Effector memory CD8-positive, alpha-beta T cell (primary cell): ENCODE results near the gene DHX8.
A peak's percentile ranks its signal among the peaks of the same experiment; 100 is the strongest.
"Not testable (repeated sequence)": the region's sequence is repeated elsewhere in the genome, so short reads cannot be mapped to it uniquely, and the experiment has no call there.

ENCODE experiments used
- ATAC-seq: fragments of 150-1000 bp; cut with Tn5 transposase; replicated peaks from 2 replicates; pipeline ENCODE4 v1.10.0; 2021; ENCODE audit warnings: mild to moderate bottlenecking, moderate library complexity
- DNase-seq, 3 experiments: peaks; one replicate each; pipeline ENCODE4 v3.0.0; 2021
- H3K27ac Mint-ChIP-seq, 2 donors: one replicate each; pipeline ENCODE4 v1.8.0; 2022; ENCODE audit warnings: mild to moderate bottlenecking in 2 of 2, mixed read lengths in 2 of 2, moderate library complexity in 2 of 2
- H3K27me3 Mint-ChIP-seq, 2 donors: one replicate each; pipeline ENCODE4 v1.8.0; 2022; ENCODE audit warnings: mixed read lengths in 2 of 2
- H3K36me3 Mint-ChIP-seq: one replicate; pipeline ENCODE4 v1.8.0; 2022; ENCODE audit warnings: mild to moderate bottlenecking, moderate library complexity, mixed read lengths; ENCODE audit not compliant: insufficient read depth
- H3K4me1 Mint-ChIP-seq, 2 donors: one replicate each; pipeline ENCODE4 v1.8.0; 2022; ENCODE audit warnings: low read depth in 2 of 2, mixed read lengths in 2 of 2
- H3K4me3 Mint-ChIP-seq, 2 donors: one replicate each; pipeline ENCODE4 v1.8.0; 2022; ENCODE audit warnings: mild to moderate bottlenecking in 2 of 2, mixed read lengths in 2 of 2, moderate library complexity in 2 of 2
- H3K9me3 Mint-ChIP-seq, 2 donors: one replicate each; pipeline ENCODE4 v1.8.0; 2022; ENCODE audit warnings: mixed read lengths in 2 of 2

The DHX8 gene

DNA sequence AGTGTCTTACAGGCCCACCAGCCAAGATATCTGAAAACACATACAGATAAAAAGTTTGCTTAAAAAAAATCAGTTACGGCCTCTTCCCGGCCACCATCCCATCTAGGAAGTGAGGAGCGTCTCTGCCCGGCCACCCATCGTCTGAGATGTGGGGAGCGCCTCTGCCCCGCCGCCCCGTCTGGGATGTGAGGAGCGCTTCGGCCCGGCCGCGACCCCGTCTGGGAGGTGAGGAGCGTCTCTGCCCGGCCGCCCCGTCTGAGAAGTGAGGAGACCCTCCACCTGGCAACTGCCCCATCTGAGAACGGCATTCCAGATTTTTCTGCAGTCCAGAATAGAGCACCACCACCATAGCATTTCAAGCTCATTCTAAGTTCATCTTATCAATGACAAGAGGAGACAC, 33.0 kb upstream of the DHX8 start:
- H3K27ac Mint-ChIP-seq, ATAC-seq, H3K4me3 Mint-ChIP-seq, H3K36me3 Mint-ChIP-seq, H3K9me3 Mint-ChIP-seq, DNase-seq, H3K4me1 Mint-ChIP-seq: not testable (repeated sequence)
- H3K27me3 Mint-ChIP-seq: peaks cover 43% of the 10 kb centered on the region in 2 donors

- H3K36me3 Mint-ChIP-seq, H3K9me3 Mint-ChIP-seq, H3K4me1 Mint-ChIP-seq, DNase-seq, ATAC-seq, H3K4me3 Mint-ChIP-seq, H3K27ac Mint-ChIP-seq: not testable (repeated sequence)
- H3K27me3 Mint-ChIP-seq: peaks cover 47 to 48% of the 10 kb centered on the region in 2 donors
These were observed 32.0 kb upstream of the DHX8 start for GRCh38 chr17:43451741-43452140.

DNA sequence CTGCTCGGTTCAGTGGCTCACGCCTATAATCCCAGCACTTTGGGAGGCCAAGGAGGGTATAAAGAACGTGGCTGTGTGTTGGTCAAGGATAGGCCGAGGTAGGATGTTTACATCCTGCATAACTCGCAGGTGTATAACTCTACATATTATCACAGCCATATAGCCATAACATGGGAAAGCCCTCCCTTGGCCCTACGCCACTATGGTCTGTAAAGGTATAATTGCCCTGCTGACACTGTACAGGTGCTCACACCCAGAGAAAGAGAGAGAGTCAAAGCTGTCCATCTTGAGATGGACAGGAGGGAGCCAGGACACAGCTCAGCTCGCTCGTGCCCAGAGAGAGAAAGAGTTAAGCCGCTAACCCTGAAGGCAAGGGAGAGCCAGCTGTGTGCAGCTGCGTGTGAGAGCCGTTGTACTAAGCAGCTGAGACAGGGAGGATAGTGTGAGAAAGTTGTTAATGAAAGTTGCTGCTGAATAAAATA, 30.4 kb upstream of the DHX8 start:
- Mint-ChIP-seq H3K4me3 (no peak overlapping the region), H3K27me3 (peaks cover 39 to 45% of the 10 kb centered on the region in 2 donors), H3K4me1 (peaks cover 0 to 3% of the 10 kb centered on the region in 2 donors), H3K9me3 (no peaks in the 10 kb centered on the region), H3K27ac (no peak overlapping the region), H3K36me3 (peaks cover 3% of the 10 kb centered on the region)
- DNase-seq (no peak), ATAC-seq (no peak)

DNA sequence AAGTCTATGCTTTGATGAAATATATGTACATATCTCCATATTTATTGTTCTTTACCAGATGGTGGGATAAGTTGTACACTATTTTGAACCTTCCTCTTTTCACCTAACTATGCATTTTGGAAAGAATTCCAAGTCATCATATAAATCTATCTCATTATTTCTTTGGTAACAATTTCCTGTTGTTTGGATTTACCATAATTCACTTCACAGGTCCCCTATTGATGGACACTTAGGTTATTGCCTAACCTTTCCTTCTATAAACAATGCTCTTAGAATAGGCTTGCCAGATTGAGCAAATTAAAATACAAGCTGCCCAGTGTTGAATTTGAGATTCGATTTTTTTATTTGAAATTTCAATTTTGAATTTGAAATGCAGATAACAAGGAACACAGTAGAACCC, 28.9 kb upstream of the DHX8 start:
- ATAC-seq: no peak
- H3K36me3 Mint-ChIP-seq: peaks cover 3% of the 10 kb centered on the region
- H3K4me1 Mint-ChIP-seq: peaks cover 0 to 3% of the 10 kb centered on the region in 2 donors

GRCh38 chr17:43456029-43456428, 27.7 kb upstream of the DHX8 start:
- peaks cover 0 to 3% of the 10 kb centered on the region in 2 donors for H3K4me1 Mint-ChIP-seq

More for the DNA sequence above, 28.9 kb upstream of the DHX8 start:
- Mint-ChIP-seq H3K27me3 (peaks cover 29 to 33% of the 10 kb centered on the region in 2 donors), H3K4me3 (no peak overlapping the region), H3K27ac (no peak overlapping the region), H3K9me3 (no peaks in the 10 kb centered on the region)
- no peak for DNase-seq

DNA sequence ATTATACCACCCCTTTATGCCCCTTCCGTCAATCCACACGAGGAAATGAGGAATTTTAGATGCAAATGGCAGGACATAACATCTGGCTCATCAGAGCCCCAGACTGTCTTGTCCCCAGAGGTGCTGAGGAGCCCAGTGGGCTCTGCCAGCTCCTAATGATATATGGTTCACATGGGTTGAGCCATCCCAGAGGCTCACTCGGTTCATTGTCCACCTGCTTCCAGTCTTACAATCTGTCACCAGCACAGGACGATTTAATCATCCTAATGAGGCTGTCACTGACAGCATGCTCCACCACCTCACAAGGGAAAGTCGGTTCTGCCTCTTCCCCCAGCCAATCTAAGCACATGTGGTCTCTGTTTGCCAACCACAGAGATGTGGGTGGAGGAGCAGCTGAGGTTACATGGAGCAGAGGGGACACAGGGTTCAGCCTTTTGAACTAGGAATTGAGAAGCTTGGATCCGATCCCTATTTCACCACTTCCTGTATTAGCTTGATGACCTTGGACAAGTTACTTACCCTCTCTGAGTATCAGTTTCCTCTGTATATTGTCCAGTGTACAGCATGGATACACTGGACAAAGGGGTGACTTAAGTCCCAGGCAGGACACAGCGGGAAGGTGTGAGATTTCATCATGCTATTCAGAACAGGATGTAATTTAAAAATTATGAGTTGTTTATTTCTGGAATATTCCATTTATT, 27.0 kb upstream of the DHX8 start:
- Mint-ChIP-seq H3K27me3 (peaks cover 29 to 42% of the 10 kb centered on the region in 2 donors), H3K36me3 (peaks cover 3% of the 10 kb centered on the region), H3K9me3 (no peaks in the 10 kb centered on the region), H3K27ac (peak overlapping the region in 1 of 2 donors; percentile 81), H3K4me1 (peaks cover 0 to 3% of the 10 kb centered on the region in 2 donors), H3K4me3 (no peak overlapping the region)
- no peak for DNase-seq
- ATAC-seq: no peak

More at GRCh38 chr17:43456029-43456428, 27.7 kb upstream of the DHX8 start:
- DNase-seq (no peak), ATAC-seq (no peak)
- H3K9me3 Mint-ChIP-seq: no peaks in the 10 kb centered on the region
- no peak overlapping the region for H3K27ac Mint-ChIP-seq
- peaks cover 3% of the 10 kb centered on the region for H3K36me3 Mint-ChIP-seq
- no peak overlapping the region for H3K4me3 Mint-ChIP-seq
- peaks cover 29 to 42% of the 10 kb centered on the region in 2 donors for H3K27me3 Mint-ChIP-seq

GRCh38 chr17:43457362-43457692, 26.4 kb upstream of the DHX8 start:
- peaks cover 29 to 42% of the 10 kb centered on the region in 2 donors for H3K27me3 Mint-ChIP-seq
- no peak overlapping the region for H3K4me3 Mint-ChIP-seq
- DNase-seq (no peak), ATAC-seq (no peak)
- H3K27ac Mint-ChIP-seq: no peak overlapping the region
- peaks cover 3% of the 10 kb centered on the region for H3K36me3 Mint-ChIP-seq
- H3K4me1 Mint-ChIP-seq: peaks cover 0 to 3% of the 10 kb centered on the region in 2 donors
- H3K9me3 Mint-ChIP-seq: no peaks in the 10 kb centered on the region

GRCh38 chr17:43459878-43460277, 23.9 kb upstream of the DHX8 start:
- H3K4me3 Mint-ChIP-seq, ATAC-seq, H3K4me1 Mint-ChIP-seq, H3K27ac Mint-ChIP-seq, DNase-seq, H3K36me3 Mint-ChIP-seq, H3K9me3 Mint-ChIP-seq: not testable (repeated sequence)
- peaks cover 27 to 41% of the 10 kb centered on the region in 2 donors for H3K27me3 Mint-ChIP-seq

- H3K27me3 Mint-ChIP-seq: peaks cover 17 to 46% of the 10 kb centered on the region in 2 donors
- no peak for DNase-seq
- no peak overlapping the region for H3K4me3 Mint-ChIP-seq
- peaks cover 0 to 3% of the 10 kb centered on the region in 2 donors for H3K4me1 Mint-ChIP-seq
- H3K27ac Mint-ChIP-seq: no peak overlapping the region
- H3K9me3 Mint-ChIP-seq: no peaks in the 10 kb centered on the region
- no peaks in the 10 kb centered on the region for H3K36me3 Mint-ChIP-seq
- no peak for ATAC-seq
These were observed 22.6 kb upstream of the DHX8 start for GRCh38 chr17:43461185-43461584.

GRCh38 chr17:43462569-43462968, 21.2 kb upstream of the DHX8 start:
- not testable (repeated sequence) for H3K9me3 Mint-ChIP-seq, H3K4me3 Mint-ChIP-seq, DNase-seq, ATAC-seq, H3K4me1 Mint-ChIP-seq, H3K36me3 Mint-ChIP-seq, H3K27ac Mint-ChIP-seq
- peaks cover 11 to 40% of the 10 kb centered on the region in 2 donors for H3K27me3 Mint-ChIP-seq

GRCh38 chr17:43463241-43463640, 20.5 kb upstream of the DHX8 start:
- Mint-ChIP-seq H3K27ac (no peak overlapping the region), H3K27me3 (peaks cover 17 to 40% of the 10 kb centered on the region in 2 donors), H3K9me3 (no peaks in the 10 kb centered on the region), H3K36me3 (no peaks in the 10 kb centered on the region), H3K4me1 (no peaks in the 10 kb centered on the region), H3K4me3 (no peak overlapping the region)
- no peak for DNase-seq
- no peak for ATAC-seq

- H3K4me1 Mint-ChIP-seq: no peaks in the 10 kb centered on the region
- H3K27ac Mint-ChIP-seq: no peak overlapping the region
- no peak for DNase-seq
These were observed 19.7 kb upstream of the DHX8 start for GRCh38 chr17:43464046-43464445.

DNA sequence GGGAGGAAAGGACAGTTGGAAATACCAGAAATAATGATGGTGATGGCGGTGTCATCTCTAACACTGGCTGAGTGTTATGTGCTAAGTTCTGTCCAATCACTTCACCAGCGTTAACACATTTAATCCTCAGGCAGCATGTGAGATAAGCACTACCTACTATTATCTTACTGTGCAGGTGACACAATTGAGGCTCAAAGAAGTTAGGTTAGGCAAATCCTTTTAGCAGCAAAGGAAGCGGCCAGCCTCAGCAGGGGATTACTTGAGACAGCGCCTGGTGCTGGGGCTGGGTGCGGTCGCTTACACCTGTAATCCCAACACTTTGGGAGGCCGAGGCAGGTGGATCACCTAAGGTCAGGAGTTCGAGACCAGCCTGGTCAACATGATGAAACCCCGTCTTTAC, 18.7 kb upstream of the DHX8 start:
- H3K4me3 Mint-ChIP-seq: no peak overlapping the region
- DNase-seq (no peak), ATAC-seq (no peak)
- no peak overlapping the region for H3K27ac Mint-ChIP-seq
- H3K27me3 Mint-ChIP-seq: peaks cover 20 to 35% of the 10 kb centered on the region in 2 donors
- no peaks in the 10 kb centered on the region for H3K4me1 Mint-ChIP-seq
- H3K36me3 Mint-ChIP-seq: peaks cover 1% of the 10 kb centered on the region
- H3K9me3 Mint-ChIP-seq: no peaks in the 10 kb centered on the region

More at GRCh38 chr17:43464046-43464445, 19.7 kb upstream of the DHX8 start:
- Mint-ChIP-seq H3K9me3 (no peaks in the 10 kb centered on the region), H3K27me3 (peaks cover 20 to 40% of the 10 kb centered on the region in 2 donors), H3K36me3 (no peaks in the 10 kb centered on the region), H3K4me3 (no peak overlapping the region)
- ATAC-seq: no peak

DNA sequence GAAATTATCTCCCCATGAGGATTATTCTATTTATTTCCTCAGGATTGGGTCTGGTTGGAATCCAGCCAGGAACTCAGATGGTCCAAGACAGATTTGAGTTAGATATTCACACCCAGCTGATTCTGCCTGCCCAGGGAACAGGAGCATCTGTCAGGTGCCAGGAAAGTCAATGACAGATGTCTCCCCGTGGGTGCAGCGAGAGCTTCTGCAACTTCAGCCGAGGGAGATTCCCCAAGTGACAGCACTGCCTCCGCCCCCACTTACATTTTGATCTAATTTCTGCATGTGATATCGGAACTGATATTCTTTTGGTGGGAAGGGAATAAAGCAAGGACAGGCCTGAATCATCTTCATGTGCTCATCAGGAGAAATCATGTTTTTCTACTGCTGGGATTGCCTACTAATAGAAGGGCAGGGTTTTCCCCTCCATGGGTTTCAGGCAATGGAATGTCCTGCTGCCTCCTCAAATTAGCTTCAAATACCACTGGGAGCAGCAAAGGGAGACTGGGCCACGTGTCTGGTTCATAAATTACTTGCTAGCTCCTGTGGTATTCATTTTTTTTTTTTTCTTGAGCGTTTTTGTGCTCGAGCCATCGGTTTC, 15.7 kb upstream of the DHX8 start:
- no peak for DNase-seq
- Mint-ChIP-seq H3K27me3 (peaks cover 20 to 27% of the 10 kb centered on the region in 2 donors), H3K4me1 (no peaks in the 10 kb centered on the region), H3K27ac (no peak overlapping the region), H3K36me3 (peaks cover 2% of the 10 kb centered on the region), H3K9me3 (no peaks in the 10 kb centered on the region), H3K4me3 (no peak overlapping the region)
- no peak for ATAC-seq
